ENCODE measurements around the gene MAP3K12. TPM values are rescaled to one million over a fixed set of nuclear protein-coding genes. Genes with fewer than 3 reads are reported as not detected.

The MAP3K12 gene
- total and polyA plus RNA-seq, 2 of the 13 experiments (the other 11 are each of a cell fraction or from before 2014, with no cell fraction given): 0.20 to 1.1 TPM

DNA sequence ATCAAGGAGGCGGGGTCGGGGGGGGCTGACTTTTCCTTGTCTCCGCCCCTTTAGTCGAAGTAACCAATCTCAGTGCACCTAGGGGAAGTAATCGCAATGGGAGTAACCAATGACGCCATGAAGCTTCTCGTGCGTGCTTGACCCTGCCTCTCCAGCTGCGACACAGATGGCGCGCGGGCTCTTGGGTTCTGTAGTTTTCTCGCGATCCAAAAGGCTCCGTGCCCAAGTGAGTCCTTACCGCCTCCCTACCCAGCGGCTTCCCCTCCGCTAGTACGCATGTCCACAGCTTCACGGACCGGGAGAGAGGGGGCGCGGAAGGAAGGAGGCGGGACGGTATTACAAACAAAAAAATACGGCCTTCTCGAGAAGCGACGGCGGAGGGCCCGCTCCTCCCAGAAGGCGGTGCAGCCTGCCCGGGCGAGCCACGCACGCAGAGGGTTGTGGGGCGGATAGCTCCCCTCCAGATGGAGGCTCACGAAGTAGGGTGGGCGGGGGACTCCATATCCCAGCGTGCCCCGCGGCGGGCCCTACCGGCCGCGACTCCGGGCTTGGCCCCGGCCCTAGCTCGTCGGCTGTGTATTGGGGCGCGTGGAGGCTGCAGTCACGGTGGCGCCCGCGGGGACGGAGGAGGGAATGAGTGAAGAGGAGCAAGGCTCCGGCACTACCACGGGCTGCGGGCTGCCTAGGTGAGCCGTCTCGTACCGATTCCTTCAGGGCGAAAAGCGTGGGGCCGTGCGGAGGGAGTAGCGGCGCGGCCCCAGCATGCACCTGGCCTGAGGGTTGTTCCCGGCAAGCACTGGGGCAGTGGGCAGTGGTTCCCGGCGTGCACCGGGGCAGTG lies 1.7 kb upstream of the MAP3K12 start, which contains the start of gene TARBP2 (continued):
- TF ChIP-seq, protein P1, sequence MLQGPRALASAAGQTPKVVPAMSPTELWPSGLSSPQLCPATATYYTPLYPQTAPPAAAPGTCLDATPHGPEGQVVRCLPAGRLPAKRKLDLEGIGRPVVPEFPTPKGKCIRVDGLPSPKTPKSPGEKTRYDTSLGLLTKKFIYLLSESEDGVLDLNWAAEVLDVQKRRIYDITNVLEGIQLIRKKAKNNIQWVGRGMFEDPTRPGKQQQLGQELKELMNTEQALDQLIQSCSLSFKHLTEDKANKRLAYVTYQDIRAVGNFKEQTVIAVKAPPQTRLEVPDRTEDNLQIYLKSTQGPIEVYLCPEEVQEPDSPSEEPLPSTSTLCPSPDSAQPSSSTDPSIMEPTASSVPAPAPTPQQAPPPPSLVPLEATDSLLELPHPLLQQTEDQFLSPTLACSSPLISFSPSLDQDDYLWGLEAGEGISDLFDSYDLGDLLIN (CRISPR knock-in tag; IDR thresholded peaks at IDR 0.05; ENCODE audit: borderline replicate concordance): peak; percentile 88; the same call in 1 of the 2 replicates
- TF ChIP-seq, protein P2, sequence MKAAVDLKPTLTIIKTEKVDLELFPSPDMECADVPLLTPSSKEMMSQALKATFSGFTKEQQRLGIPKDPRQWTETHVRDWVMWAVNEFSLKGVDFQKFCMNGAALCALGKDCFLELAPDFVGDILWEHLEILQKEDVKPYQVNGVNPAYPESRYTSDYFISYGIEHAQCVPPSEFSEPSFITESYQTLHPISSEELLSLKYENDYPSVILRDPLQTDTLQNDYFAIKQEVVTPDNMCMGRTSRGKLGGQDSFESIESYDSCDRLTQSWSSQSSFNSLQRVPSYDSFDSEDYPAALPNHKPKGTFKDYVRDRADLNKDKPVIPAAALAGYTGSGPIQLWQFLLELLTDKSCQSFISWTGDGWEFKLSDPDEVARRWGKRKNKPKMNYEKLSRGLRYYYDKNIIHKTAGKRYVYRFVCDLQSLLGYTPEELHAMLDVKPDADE (CRISPR knock-in tag; IDR thresholded peaks at IDR 0.05): no peak
- TF ChIP-seq CREM (IDR thresholded peaks at IDR 0.05) (peak; percentile 94), CREM (CRISPR knock-in tag; IDR thresholded peaks at IDR 0.05) (no peak), ZNF605 (CRISPR knock-in tag; IDR thresholded peaks at IDR 0.05) (peak; percentile 56; the same call in 1 of the 2 replicates), SP5 (CRISPR knock-in tag; IDR thresholded peaks at IDR 0.05; ENCODE audit: borderline replicate concordance, low read depth) (peak; percentile 26; the same call in 1 of the 2 replicates), NFKBIZ (CRISPR knock-in tag; IDR thresholded peaks at IDR 0.05) (no peak; the same call in 1 of the 2 replicates), ZKSCAN5 (CRISPR knock-in tag; IDR thresholded peaks at IDR 0.05) (no peak), ZNF782 (CRISPR knock-in tag; IDR thresholded peaks at IDR 0.05; ENCODE audit: borderline replicate concordance) (no peak), CBX5 (CRISPR knock-in tag; IDR thresholded peaks at IDR 0.05; ENCODE audit: borderline replicate concordance) (no peak; the same call in 1 of the 2 replicates), HNRNPH1 (optimal IDR thresholded peaks at IDR 0.05; ENCODE audit: low read depth, low read length) (no peak), ZNF343 (CRISPR knock-in tag; IDR thresholded peaks at IDR 0.05) (no peak), ELF1 (CRISPR knock-in tag; IDR thresholded peaks at IDR 0.05) (peak; percentile 55), HNRNPLL (IDR thresholded peaks at IDR 0.05; ENCODE audit: low read depth, low read length, poor library complexity, severe bottlenecking) (no peak), ZNF232 (CRISPR knock-in tag; IDR thresholded peaks at IDR 0.05; ENCODE audit: borderline replicate concordance) (peak; percentile 65), ZNF569 (CRISPR knock-in tag; IDR thresholded peaks at IDR 0.05; ENCODE audit: borderline replicate concordance) (no peak), ZFP1 (CRISPR knock-in tag; IDR thresholded peaks at IDR 0.05) (no peak), POLR2AphosphoS5 (IDR thresholded peaks at IDR 0.05; ENCODE audit: low read depth, low read length) (peak; percentile 73)
- TF ChIP-seq, protein P3, sequence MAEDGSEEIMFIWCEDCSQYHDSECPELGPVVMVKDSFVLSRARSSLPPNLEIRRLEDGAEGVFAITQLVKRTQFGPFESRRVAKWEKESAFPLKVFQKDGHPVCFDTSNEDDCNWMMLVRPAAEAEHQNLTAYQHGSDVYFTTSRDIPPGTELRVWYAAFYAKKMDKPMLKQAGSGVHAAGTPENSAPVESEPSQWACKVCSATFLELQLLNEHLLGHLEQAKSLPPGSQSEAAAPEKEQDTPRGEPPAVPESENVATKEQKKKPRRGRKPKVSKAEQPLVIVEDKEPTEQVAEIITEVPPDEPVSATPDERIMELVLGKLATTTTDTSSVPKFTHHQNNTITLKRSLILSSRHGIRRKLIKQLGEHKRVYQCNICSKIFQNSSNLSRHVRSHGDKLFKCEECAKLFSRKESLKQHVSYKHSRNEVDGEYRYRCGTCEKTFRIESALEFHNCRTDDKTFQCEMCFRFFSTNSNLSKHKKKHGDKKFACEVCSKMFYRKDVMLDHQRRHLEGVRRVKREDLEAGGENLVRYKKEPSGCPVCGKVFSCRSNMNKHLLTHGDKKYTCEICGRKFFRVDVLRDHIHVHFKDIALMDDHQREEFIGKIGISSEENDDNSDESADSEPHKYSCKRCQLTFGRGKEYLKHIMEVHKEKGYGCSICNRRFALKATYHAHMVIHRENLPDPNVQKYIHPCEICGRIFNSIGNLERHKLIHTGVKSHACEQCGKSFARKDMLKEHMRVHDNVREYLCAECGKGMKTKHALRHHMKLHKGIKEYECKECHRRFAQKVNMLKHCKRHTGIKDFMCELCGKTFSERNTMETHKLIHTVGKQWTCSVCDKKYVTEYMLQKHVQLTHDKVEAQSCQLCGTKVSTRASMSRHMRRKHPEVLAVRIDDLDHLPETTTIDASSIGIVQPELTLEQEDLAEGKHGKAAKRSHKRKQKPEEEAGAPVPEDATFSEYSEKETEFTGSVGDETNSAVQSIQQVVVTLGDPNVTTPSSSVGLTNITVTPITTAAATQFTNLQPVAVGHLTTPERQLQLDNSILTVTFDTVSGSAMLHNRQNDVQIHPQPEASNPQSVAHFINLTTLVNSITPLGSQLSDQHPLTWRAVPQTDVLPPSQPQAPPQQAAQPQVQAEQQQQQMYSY (CRISPR knock-in tag; IDR thresholded peaks at IDR 0.05): 0 out of 2 replicates have a peak, but pooled peaks have one; percentile 23
- TF ChIP-seq, protein P4, sequence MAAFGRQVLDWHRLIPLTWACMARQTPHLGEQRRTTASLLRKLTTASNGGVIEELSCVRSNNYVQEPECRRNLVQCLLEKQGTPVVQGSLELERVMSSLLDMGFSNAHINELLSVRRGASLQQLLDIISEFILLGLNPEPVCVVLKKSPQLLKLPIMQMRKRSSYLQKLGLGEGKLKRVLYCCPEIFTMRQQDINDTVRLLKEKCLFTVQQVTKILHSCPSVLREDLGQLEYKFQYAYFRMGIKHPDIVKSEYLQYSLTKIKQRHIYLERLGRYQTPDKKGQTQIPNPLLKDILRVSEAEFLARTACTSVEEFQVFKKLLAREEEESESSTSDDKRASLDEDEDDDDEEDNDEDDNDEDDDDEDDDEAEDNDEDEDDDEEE (CRISPR knock-in tag; IDR thresholded peaks at IDR 0.05): no peak
- TF ChIP-seq, protein P5, sequence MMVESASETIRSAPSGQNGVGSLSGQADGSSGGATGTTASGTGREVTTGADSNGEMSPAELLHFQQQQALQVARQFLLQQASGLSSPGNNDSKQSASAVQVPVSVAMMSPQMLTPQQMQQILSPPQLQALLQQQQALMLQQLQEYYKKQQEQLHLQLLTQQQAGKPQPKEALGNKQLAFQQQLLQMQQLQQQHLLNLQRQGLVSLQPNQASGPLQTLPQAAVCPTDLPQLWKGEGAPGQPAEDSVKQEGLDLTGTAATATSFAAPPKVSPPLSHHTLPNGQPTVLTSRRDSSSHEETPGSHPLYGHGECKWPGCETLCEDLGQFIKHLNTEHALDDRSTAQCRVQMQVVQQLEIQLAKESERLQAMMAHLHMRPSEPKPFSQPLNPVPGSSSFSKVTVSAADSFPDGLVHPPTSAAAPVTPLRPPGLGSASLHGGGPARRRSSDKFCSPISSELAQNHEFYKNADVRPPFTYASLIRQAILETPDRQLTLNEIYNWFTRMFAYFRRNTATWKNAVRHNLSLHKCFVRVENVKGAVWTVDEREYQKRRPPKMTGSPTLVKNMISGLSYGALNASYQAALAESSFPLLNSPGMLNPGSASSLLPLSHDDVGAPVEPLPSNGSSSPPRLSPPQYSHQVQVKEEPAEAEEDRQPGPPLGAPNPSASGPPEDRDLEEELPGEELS (CRISPR knock-in tag; IDR thresholded peaks at IDR 0.05): peak; percentile 57; the same call in 1 of the 2 replicates

All from HepG2 (cell line).